DMS153 (cell line): ENCODE measurements around the gene RPL10.

Experiments used
- DNase-seq: peaks from one replicate; lab custom pipeline; 2025; lab: John Stamatoyannopoulos, UW

The RPL10 gene

GRCh38 chrX:154401045-154401799, 3.0 kb downstream of the RPL10 start:
- no peak for DNase-seq

GRCh38 chrX:154401918-154402621, 3.9 kb downstream of the RPL10 start:
- no peak for DNase-seq

GRCh38 chrX:154402622-154403127, 4.5 kb downstream of the RPL10 start:
- no peak for DNase-seq

GRCh38 chrX:154403192-154403591, 5.0 kb downstream of the RPL10 start:
- no peak for DNase-seq

- no peak for DNase-seq
Measured at GRCh38 chrX:154403858-154404257, 5.7 kb downstream of the RPL10 start.

- DNase-seq: no peak
Measured at GRCh38 chrX:154404625-154405192, 6.5 kb downstream of the RPL10 start.

GRCh38 chrX:154408659-154409221, 10.6 kb downstream of the RPL10 start:
- no peak for DNase-seq

- DNase-seq: no peak
Measured at GRCh38 chrX:154409222-154409871, 11.2 kb downstream of the RPL10 start, which contains the start of gene DNASE1L1. Gene DNASE1L1, minus strand, starts transcription at chrX:154409254. Its CDS starts 3,686 bp downstream, at chrX:154405568.

GRCh38 chrX:154411981-154412340, 13.8 kb downstream of the RPL10 start:
- DNase-seq: peak; percentile 37

- no peak for DNase-seq
Measured at GRCh38 chrX:154412468-154412867, 14.3 kb downstream of the RPL10 start.

- no peak for DNase-seq
Measured at GRCh38 chrX:154413142-154413541, 15.0 kb downstream of the RPL10 start.

- DNase-seq: no peak
Measured at GRCh38 chrX:154417157-154417556, 19.0 kb downstream of the RPL10 start.

- DNase-seq: no peak
Measured at GRCh38 chrX:154419189-154419588, 21.0 kb downstream of the RPL10 start.

GRCh38 chrX:154419688-154420401, 21.7 kb downstream of the RPL10 start:
- no peak for DNase-seq

GRCh38 chrX:154420402-154420756, 22.2 kb downstream of the RPL10 start:
- no peak for DNase-seq

- DNase-seq: no peak
Measured at GRCh38 chrX:154426916-154427770, 29.0 kb downstream of the RPL10 start.

- peak; percentile 94 for DNase-seq
Measured at GRCh38 chrX:154428176-154429171, 30.3 kb downstream of the RPL10 start, which contains the start of gene ATP6AP1. Gene ATP6AP1, plus strand, starts transcription at chrX:154428677. Its CDS starts 16 bp downstream, at chrX:154428693.

- DNase-seq: no peak
Measured at GRCh38 chrX:154429711-154430110, 31.5 kb downstream of the RPL10 start.

GRCh38 chrX:154430479-154430878, 32.3 kb downstream of the RPL10 start:
- DNase-seq: no peak
